GM04504 (cell line): ENCODE measurements around the gene VRK3.
A peak's percentile ranks its signal among the peaks of the same experiment; 100 is the strongest.
"Not testable (repeated sequence)": the region's sequence is repeated elsewhere in the genome, so short reads cannot be mapped to it uniquely, and the experiment has no call there.

ENCODE experiments used
- DNase-seq: peaks from one replicate; pipeline ENCODE4 v3.0.0-alpha.2; 2012; ENCODE audit warnings: low read depth

Gene VRK3, protein sequence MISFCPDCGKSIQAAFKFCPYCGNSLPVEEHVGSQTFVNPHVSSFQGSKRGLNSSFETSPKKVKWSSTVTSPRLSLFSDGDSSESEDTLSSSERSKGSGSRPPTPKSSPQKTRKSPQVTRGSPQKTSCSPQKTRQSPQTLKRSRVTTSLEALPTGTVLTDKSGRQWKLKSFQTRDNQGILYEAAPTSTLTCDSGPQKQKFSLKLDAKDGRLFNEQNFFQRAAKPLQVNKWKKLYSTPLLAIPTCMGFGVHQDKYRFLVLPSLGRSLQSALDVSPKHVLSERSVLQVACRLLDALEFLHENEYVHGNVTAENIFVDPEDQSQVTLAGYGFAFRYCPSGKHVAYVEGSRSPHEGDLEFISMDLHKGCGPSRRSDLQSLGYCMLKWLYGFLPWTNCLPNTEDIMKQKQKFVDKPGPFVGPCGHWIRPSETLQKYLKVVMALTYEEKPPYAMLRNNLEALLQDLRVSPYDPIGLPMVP

DNA sequence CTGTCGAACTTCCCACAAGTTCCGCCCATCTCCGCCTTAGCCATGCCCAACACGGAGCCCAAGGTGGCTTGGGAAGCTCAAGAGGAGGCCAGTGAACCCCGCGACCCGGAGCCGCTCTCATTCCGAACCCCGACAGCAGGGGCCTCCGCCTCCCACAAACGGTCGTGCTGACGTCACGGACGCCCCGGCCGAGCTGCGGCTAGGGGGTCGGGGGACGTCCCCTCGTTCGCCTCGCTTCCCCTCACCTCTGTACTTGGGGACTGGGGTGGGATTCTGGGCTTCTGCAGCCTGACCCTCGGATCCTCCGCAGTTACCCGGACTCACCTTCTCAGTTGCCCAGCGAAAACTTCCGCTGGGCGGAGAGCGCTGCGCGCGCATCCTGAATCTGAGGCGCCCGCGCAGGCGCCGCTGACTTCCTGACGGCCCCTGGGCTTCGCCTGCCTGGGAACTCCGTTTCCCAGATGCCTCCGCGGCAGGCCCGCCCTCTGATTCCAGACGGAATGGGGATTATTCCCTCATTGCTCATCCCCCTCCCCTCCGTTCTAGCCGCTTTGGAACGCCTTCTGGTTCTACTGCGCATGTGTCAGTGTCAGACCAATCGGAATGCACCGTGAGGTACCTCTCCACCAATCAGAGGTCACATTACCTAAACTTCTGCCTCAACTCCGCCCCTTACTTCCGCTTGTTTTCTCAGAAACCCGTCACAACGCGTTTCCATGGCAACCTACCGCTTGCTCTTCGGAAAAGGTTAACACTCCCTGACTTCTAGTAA lies at the start of gene VRK3:
TSS of gene VRK3 (minus strand) at position 351 of the 772 bp plus-strand sequence. CDS start 9,210 bp downstream, outside the sequence.
- DNase-seq: peak; percentile 100

DNA sequence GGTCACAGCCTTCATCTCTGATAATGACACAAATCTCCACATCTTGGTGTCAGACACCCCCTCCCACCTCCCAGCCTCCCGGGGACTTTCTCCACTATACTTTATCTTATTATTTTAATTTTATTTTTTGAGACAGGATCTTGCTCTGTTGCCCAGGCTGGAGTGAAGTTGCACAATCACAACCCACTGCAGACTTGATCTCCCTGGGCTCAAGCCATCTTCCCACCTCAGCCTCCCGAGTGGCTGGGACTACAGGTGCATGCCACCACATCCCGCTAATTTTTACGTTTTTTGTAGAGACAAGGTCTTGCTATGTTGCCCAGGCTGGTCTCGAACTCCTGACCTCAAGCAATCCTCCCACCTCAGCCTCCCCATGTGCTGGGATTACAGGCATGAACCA lies 43.2 kb upstream of the VRK3 start:
- DNase-seq: not testable (repeated sequence)

DNA sequence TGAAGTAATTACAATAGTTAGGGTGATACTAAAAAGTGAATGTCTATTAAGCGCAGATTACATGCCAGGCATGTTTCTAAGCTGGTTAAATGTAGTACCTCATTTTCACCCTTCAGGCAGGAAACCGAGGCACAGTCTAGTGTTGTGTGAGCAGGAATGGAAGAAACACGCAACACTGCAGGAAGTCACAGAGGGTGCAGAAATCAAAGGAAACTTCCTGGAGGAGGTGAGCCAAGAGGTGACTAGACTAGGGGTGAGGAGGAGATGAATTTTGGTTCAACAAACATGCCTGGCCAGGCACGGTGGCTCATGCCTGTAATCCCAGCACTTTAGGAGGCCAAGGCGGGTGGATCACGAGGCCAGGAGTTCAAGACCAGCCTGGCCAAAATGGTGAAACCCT lies 42.4 kb upstream of the VRK3 start:
- no peak for DNase-seq

DNA sequence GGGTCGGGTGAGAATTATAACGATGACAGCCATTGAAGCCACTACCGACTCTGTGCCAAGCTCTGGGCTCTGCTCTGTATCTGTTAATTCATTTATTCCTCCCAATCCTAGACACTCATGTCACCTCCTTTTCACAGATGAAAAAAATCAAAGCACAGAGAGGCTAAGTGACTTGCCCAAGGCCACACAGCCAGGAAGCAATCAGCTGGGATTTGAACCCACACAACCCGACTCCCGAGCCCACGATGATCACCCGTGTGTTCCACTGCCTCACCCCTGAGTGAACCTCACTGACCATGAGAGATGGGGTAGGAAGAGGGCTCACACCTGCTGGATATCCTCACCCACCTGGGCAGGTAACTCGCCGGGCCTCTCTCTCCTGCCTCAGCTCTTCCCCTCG lies 40.8 kb upstream of the VRK3 start:
- no peak for DNase-seq

DNA sequence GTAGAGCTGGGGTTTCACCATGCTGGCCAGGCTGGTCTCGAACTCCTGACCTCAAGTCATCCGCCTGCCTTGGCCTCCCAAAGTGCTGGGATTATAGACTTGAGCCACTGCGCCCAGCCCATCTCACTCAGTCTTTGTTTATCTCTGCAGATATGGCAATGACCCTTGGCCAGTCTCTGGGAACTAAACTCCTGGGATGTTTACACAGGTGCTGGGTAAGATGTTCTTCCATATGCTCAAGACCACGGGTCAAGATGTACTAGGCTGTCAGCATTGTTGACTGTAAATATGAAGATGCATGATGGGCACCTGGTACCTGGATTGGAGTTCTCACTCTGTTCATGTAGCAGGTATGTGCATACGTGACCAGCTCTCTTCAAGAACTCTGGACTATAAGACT lies 36.5 kb upstream of the VRK3 start:
- DNase-seq: no peak

DNA sequence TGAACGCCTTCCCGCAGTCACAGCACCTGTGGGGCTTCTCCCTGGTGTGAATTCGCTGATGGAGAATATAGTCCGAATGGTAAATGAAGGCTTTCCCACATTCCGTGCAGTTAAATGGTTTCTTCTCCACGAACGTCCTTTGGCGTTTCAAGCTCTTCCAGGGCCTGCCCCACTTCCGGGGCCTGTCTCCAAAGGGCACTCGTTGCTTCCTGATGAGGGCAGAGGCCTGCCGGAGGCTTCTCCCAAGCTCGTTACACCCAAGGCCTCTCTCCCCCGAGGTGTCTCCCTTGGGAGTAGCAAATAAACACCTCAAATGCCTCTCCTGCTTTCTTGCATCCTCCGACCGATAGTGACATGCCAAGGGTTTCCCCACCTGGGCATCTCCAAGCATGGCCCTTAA lies 34.9 kb upstream of the VRK3 start:
- no peak for DNase-seq

DNA sequence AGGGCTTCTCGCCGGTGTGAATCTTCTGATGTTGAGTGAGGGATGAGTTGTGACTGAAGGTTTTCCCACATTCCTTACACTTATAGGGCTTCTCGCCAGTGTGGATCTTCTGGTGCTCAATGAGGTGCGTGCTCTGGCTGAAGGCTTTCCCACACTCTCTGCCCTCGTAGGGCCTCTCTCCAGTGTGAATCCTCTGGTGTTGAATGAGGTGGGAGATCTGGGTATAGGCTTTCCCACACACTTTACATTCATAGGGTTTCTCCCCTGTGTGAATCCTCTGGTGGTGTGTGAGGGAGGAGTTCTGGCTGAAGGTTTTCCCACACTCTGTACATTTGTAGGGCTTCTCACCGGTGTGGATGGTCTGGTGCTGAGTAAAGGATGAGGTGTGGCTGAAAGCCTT lies 33.9 kb upstream of the VRK3 start:
- no peak for DNase-seq

DNA sequence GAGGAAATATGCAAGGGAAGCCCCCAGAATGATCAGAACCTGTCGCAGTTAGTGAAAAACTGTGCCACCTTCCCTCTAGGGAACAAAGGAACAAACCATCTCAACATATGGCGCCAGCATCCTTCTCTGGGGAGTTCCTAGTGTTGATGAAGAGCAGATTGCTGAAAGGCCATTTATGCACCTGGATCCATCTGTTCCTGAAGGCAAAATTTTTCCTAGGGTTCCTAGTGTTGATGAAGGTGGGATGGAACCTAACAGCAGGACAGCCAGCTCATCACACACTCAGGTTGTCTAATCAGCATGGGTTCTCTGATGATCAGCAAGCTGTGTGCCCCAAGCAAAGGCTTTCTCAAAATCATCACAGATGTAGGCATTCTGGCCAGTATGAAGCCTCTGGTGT lies 33.3 kb upstream of the VRK3 start:
- DNase-seq: no peak

DNA sequence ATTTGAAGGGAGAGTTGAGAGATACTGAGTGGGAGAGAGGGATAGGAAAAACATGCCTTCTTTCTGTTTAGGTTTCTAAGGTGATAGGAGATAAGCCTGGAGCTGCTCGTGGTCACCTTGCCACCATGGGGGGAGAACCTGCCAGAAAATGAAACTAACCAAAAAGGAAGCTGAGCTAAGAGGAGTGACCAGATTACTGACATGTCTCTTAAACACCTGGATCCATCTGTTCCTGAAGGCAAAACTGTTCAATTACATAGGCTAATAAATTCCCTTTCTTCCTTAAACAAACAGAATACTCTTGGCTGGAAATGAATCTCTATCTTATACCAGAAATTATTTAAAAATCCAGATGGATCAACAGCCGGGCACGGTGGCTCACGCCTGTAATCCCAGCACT lies 27.9 kb upstream of the VRK3 start:
- DNase-seq: no peak

DNA sequence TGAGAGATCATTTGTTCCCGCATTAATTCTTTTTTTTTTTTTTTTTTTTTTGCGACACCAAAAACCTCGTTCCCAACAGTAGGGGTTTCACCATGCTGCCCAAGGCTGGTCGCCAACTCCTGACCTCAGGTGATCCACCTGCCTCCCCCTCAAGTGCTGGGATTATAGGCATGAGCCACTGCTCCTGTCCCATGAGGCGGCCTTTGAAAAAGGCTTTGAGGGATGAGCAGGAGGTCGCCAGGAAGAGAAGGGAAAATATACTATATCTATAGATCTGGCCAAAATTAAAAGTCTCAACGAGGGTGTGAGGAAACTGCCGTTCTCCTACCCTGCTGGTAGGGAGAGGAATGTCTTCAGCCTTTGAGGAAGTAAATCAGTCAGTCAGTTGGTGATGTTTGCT lies 26.8 kb upstream of the VRK3 start:
- DNase-seq: no peak

DNA sequence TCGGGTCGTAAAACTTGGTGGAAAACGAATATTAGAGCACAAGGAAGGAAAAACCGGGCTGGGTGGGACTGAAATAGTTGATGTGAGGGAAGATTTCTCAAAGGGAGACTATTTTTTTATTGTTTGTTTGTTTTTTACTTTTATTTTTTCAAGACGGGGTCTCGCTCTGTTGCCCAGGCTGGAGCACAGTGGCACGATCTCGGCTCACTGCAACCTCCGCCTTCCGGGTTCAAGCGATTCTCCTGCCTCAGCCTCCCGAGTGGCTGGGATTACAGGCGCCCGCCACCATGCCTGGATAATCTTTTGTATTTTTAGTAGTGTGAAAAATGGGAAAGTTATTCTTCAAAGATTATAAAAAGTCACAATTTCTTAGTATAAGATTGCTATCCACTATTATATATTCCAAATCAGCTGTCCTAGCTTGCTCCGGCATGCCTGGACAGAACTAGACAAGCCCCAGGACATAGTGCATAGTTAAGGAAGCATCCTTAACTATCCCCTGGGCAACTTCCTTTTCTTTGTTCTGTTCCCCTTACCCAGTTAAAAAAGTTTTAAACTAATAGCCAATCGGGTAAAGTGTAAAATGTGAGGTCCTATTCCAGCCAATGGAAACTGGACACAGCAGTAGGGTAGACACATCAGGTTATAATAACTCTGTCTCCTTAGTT lies 26.2 kb upstream of the VRK3 start:
- not testable (repeated sequence) for DNase-seq

DNA sequence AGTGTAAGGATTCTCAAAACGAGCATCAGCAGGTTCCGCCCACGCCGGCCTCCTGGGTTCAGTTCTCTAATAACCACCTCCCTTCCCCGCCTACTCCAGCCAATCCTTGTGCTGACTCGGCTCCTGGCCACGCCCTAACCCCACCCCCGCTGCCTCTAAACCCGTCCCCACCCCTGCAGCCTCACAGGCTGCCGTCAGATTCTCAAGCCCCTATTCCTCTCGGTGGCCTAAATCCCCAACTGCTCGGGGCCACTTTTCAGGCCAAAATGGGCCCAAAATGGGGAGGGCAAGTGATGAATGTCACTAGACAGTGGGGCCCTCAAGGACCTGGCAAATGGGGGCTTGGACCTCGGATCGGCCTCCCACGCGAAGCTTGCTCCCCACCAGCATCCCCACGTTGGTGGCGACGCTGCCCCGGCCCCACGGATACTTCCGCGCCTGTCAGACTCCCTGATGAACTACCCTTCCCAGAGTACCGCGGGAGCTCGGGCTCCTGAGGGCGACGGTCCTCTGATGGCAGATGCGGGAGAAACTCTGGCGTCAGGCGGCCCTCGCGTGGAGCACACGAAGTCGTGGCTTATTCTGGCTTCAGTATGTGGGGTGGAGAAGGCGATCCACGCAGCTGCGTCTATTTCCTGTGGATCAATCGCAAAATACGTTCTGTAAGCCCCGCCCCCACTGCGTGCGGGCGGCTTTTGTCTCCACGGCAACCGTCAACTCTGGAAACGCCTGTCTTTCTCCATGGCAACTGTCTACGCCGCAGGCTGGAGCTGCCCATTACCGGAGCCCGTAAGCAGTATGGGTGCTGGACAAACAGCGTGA lies 25.4 kb upstream of the VRK3 start:
- DNase-seq: peak; percentile 51

DNA sequence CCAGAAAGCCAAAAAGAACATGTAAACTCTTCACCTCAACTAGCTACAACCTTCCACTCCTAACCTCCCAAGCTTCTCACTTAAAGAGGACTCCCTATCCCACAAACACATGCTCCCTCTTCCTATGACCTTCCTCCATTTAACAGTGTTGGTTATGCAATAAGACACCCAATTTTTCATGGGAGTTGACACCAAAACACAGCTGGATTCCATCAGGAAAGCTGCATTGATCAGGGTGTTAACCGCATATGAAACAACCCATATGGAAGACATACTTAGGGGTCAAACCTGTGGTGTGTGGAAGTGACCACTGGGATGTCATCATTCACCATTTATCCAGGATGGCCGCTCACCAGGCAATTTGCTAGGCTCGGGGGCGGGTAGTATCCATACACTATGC lies 22.5 kb upstream of the VRK3 start:
- no peak for DNase-seq

DNA sequence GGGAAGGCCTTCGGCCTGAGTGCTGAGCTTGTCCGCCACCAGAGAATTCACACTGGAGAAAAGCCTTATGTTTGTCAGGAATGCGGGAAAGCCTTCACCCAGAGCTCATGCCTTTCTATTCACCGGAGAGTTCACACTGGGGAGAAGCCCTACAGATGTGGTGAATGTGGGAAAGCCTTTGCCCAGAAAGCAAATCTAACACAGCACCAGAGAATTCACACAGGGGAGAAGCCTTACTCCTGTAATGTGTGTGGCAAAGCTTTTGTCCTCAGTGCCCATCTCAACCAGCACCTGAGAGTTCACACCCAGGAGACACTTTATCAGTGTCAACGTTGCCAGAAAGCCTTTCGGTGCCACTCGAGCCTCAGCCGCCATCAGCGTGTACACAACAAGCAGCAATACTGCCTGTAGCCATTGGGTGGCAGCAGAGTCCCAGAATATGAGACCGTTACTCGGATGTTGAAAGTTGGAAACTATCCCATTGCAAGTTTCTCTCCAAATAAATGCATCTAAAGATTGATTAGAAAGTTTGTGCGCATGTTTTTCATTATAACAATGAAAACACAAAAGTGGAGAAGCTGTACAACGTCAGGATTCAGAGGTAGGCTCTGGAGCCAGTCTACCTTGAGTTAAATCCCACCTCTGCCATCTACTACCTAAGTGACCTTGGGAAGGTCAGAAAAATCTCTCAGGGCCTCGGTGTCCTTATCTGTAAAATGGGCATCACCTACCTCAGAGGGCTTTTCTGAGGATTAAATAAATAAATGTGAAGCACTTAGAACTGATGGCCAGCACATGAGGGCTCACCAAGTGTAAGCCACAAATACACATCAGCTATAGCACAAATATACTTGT lies 21.7 kb upstream of the VRK3 start:
- DNase-seq: no peak

DNA sequence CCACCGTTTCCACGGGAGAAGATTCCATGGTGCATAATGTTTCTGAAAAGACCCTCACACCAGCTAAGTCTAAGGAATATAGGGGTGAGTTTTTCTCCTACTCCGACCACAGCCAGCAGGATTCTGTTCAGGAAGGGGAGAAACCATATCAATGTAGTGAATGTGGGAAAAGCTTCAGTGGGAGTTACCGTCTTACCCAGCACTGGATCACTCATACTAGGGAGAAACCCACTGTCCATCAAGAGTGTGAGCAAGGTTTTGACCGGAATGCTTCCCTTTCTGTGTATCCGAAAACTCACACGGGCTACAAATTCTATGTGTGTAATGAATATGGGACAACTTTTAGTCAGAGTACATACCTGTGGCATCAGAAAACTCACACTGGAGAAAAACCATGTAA lies 19.8 kb upstream of the VRK3 start:
- DNase-seq: no peak

DNA sequence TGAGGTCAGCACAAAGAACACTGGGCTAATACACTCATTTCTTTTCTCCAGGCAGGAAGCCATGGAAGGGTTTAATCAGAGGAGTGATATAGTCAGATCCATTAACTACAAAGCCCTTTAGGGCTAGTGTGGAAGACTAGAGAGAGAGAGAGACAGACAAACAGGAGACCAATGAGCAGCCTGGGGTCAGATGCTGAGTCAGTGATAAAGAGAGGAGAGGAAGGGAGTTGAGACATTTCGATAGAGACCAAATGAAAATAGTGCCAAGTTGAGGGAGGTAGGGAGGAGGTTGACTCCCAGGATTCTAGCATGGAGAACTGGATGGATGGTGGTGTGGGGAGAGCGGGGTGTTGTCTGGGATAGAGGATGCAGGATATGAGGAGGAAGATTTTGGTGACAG lies 18.8 kb upstream of the VRK3 start:
- no peak for DNase-seq

DNA sequence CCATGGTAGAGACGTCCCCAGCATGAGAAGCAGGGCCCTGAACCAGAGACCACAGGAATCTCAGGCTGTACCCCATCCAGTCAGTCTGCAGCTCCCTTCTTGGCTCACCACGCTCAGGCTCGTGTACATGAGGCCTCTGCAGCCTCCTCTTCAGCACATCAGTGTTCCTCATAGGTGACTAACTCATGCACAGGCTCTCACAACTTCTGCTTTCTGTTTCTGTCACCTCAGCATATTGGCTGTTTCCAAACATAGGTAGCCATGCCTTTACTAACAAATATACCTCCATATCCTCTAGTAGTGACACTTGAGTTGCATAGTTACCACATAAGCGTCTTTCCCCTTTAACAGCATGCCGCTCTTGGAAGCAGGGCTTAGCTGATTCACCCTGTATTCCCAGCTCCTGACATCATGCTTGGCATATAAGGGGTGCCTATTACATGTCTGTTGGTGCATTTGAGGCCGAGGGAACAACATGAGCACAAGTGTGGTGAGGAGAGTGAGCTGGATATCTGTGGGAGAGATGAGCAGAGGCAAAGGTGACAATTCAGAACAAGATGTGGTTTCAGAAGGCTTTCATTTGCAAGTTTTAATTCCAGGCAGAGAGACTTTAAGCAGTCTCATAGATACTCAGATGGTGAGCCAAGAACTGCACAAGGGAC lies 17.3 kb upstream of the VRK3 start:
- no peak for DNase-seq

DNA sequence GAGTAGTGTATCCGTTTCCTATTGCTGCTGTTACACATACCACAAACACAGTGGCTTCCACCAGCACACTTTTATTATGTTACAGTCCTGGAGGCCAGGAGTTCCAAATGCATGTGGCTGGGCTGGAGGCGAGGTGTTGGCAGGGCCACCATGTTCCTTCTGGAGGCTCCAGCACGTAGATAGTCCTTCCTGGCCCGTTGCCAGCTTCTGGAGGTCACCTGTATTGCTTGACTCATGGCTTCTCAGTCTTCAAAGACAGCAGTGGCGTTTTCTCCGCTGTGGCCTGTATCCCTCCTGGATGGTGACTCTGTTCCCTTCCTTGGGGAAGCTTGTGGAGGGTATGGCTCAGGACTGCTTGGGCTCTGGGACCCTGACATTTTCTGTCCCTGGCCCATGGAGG lies 15.8 kb upstream of the VRK3 start:
- no peak for DNase-seq

DNA sequence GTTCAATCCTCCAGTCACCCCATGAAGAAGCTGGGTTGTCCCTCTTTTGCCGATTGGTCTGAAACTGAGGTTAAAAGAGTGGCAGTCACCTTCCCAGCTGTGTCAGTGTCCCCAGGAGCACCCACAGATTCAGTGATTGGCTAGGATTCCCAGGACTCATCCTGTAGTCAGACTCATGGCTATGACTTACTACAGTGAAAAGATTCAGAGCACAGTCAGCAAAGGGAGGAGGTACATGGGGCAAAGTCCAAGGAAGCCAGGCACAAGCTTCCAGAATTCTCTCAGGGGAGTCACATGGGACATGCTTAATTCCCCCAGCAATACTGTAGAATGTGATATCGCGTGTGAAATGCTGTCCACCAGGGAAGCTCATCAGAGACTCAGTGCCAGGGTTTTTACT lies 14.8 kb upstream of the VRK3 start:
- DNase-seq: no peak

DNA sequence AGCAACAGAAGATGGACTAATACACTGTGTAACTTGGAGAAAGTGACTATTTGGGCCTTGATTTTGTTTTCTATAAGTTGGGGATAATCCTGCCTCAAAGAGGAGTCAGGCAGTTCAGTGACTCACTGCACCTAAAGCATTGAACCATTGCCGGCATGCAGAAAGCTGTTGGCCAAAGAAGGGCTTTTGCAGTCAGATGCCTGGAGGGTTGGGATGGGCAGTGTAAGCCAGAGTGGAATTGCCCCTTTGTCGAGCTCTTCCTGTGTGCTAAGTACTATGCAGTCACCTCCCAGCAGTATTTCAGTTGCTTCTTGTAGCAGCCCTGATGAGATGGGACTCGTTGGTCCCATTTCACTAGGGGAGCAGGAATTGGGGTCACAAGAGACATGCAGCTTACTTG lies 11.7 kb upstream of the VRK3 start:
- DNase-seq: no peak
